GM12872 (cell line): ENCODE data around the gene GRM5.

Experiments
- CTCF ChIP-seq: IDR thresholded peaks from 3 replicates; pipeline ENCODE4 v1.5.1; 2011; ENCODE audit warnings: low read depth, mild to moderate bottlenecking, low read length, moderate library complexity; ENCODE audit not compliant: insufficient read depth

GRM5 gene

GRCh38 chr11:89015614-89016013 is 50.2 kb downstream of the GRM5 start:
- TF ChIP-seq CTCF, result no peak

- TF ChIP-seq CTCF, result no peak
Observed at GRCh38 chr11:88979641-88980040, 86.1 kb downstream of the GRM5 start.

GRCh38 chr11:88972210-88972609 is 93.6 kb downstream of the GRM5 start:
- no peak for TF ChIP-seq CTCF

- TF ChIP-seq CTCF, result no peak
Observed at GRCh38 chr11:88950975-88951374, 114.8 kb downstream of the GRM5 start.

- no peak for TF ChIP-seq CTCF
Observed at GRCh38 chr11:88909500-88909899, 156.3 kb downstream of the GRM5 start.

- TF ChIP-seq CTCF, result peak; percentile 62
Observed at GRCh38 chr11:88886796-88887195, 179.0 kb downstream of the GRM5 start.

- TF ChIP-seq CTCF, result no peak
Observed at GRCh38 chr11:88861618-88862017, 204.2 kb downstream of the GRM5 start.

GRCh38 chr11:88849368-88849767 is 216.4 kb downstream of the GRM5 start:
- TF ChIP-seq CTCF, result no peak
